ENCODE results near the gene SURF6. TPM values are rescaled to one million over a fixed set of nuclear protein-coding genes. Genes with fewer than 3 reads are reported as not detected.

SURF6 gene
- total and polyA plus RNA-seq, 2 of the 8 experiments (the other 6 are each of a cell fraction or from before 2014, with no cell fraction given) = 6.1 to 23.7 TPM

DNA sequence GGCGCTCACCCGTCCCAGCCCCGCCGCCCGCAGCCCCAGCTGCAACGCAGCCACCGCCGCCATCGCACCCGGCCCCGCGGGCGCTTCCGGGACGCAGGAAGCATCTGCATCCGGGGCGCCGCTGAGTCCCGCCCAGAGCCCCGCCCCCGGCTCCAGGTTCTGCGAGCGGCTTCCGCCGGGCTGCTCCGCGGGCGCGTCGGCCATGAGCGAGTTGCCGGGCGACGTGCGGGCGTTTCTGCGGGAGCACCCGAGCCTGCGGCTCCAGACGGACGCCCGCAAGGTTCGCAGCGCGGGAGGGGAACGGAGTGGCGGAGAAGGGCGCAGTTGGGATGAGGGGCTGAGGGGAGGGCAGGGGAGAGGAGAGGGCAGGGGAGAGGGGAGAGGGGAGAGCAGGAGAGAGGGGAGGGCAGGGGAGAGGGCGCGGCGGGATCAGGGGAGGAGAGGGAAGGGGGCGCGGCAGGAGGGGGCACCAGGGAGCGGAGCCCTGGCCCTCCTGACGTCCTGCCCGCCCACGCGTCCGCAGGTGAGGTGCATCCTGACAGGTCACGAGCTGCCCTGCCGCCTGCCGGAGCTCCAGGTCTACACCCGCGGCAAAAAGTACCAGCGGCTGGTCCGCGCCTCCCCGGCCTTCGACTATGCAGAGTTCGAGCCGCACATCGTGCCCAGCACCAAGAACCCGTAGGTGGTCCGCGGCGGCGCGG, 20.6 kb upstream of the SURF6 start, which contains the start of the genes SURF1 and SURF2 (continued):
- TF ChIP-seq, protein P1, sequence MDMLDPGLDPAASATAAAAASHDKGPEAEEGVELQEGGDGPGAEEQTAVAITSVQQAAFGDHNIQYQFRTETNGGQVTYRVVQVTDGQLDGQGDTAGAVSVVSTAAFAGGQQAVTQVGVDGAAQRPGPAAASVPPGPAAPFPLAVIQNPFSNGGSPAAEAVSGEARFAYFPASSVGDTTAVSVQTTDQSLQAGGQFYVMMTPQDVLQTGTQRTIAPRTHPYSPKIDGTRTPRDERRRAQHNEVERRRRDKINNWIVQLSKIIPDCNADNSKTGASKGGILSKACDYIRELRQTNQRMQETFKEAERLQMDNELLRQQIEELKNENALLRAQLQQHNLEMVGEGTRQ (IDR thresholded peaks at IDR 0.05; ENCODE audit: low read length) = no peak
- TF ChIP-seq, protein P2, sequence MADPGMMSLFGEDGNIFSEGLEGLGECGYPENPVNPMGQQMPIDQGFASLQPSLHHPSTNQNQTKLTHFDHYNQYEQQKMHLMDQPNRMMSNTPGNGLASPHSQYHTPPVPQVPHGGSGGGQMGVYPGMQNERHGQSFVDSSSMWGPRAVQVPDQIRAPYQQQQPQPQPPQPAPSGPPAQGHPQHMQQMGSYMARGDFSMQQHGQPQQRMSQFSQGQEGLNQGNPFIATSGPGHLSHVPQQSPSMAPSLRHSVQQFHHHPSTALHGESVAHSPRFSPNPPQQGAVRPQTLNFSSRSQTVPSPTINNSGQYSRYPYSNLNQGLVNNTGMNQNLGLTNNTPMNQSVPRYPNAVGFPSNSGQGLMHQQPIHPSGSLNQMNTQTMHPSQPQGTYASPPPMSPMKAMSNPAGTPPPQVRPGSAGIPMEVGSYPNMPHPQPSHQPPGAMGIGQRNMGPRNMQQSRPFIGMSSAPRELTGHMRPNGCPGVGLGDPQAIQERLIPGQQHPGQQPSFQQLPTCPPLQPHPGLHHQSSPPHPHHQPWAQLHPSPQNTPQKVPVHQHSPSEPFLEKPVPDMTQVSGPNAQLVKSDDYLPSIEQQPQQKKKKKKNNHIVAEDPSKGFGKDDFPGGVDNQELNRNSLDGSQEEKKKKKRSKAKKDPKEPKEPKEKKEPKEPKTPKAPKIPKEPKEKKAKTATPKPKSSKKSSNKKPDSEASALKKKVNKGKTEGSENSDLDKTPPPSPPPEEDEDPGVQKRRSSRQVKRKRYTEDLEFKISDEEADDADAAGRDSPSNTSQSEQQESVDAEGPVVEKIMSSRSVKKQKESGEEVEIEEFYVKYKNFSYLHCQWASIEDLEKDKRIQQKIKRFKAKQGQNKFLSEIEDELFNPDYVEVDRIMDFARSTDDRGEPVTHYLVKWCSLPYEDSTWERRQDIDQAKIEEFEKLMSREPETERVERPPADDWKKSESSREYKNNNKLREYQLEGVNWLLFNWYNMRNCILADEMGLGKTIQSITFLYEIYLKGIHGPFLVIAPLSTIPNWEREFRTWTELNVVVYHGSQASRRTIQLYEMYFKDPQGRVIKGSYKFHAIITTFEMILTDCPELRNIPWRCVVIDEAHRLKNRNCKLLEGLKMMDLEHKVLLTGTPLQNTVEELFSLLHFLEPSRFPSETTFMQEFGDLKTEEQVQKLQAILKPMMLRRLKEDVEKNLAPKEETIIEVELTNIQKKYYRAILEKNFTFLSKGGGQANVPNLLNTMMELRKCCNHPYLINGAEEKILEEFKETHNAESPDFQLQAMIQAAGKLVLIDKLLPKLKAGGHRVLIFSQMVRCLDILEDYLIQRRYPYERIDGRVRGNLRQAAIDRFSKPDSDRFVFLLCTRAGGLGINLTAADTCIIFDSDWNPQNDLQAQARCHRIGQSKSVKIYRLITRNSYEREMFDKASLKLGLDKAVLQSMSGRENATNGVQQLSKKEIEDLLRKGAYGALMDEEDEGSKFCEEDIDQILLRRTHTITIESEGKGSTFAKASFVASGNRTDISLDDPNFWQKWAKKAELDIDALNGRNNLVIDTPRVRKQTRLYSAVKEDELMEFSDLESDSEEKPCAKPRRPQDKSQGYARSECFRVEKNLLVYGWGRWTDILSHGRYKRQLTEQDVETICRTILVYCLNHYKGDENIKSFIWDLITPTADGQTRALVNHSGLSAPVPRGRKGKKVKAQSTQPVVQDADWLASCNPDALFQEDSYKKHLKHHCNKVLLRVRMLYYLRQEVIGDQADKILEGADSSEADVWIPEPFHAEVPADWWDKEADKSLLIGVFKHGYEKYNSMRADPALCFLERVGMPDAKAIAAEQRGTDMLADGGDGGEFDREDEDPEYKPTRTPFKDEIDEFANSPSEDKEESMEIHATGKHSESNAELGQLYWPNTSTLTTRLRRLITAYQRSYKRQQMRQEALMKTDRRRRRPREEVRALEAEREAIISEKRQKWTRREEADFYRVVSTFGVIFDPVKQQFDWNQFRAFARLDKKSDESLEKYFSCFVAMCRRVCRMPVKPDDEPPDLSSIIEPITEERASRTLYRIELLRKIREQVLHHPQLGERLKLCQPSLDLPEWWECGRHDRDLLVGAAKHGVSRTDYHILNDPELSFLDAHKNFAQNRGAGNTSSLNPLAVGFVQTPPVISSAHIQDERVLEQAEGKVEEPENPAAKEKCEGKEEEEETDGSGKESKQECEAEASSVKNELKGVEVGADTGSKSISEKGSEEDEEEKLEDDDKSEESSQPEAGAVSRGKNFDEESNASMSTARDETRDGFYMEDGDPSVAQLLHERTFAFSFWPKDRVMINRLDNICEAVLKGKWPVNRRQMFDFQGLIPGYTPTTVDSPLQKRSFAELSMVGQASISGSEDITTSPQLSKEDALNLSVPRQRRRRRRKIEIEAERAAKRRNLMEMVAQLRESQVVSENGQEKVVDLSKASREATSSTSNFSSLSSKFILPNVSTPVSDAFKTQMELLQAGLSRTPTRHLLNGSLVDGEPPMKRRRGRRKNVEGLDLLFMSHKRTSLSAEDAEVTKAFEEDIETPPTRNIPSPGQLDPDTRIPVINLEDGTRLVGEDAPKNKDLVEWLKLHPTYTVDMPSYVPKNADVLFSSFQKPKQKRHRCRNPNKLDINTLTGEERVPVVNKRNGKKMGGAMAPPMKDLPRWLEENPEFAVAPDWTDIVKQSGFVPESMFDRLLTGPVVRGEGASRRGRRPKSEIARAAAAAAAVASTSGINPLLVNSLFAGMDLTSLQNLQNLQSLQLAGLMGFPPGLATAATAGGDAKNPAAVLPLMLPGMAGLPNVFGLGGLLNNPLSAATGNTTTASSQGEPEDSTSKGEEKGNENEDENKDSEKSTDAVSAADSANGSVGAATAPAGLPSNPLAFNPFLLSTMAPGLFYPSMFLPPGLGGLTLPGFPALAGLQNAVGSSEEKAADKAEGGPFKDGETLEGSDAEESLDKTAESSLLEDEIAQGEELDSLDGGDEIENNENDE (IDR thresholded peaks at IDR 0.05; ENCODE audit: insufficient replicate concordance, low read length) = no peak
- no peak for TF ChIP-seq JUND (IDR thresholded peaks at IDR 0.05; ENCODE audit: low read length)
- peak; percentile 51 to 92; a peak in 2 of 4 replicates for TF ChIP-seq SIN3A (conservative IDR thresholded peaks at IDR 0.05 in 1 of 2, IDR thresholded peaks at IDR 0.05 in 1 of 2; ENCODE audit: low read depth in 1 of 2, low read length in 2 of 2)
- peak; percentile 58 for TF ChIP-seq TAF7 (optimal IDR thresholded peaks at IDR 0.05; ENCODE audit: borderline replicate concordance, low read depth, low read length)
